NCI-H1417 (cell line): ENCODE data around the gene ARHGEF39.
A peak's percentile ranks its signal among the peaks of the same experiment; 100 is the strongest.
"Not testable (repeated sequence)": the region's sequence is repeated elsewhere in the genome, so short reads cannot be mapped to it uniquely, and the experiment has no call there.

ENCODE experiments used
- DNase-seq, 3 experiments: peaks; one replicate each; lab custom pipeline; 2025; lab: John Stamatoyannopoulos, UW

Gene ARHGEF39

DNA sequence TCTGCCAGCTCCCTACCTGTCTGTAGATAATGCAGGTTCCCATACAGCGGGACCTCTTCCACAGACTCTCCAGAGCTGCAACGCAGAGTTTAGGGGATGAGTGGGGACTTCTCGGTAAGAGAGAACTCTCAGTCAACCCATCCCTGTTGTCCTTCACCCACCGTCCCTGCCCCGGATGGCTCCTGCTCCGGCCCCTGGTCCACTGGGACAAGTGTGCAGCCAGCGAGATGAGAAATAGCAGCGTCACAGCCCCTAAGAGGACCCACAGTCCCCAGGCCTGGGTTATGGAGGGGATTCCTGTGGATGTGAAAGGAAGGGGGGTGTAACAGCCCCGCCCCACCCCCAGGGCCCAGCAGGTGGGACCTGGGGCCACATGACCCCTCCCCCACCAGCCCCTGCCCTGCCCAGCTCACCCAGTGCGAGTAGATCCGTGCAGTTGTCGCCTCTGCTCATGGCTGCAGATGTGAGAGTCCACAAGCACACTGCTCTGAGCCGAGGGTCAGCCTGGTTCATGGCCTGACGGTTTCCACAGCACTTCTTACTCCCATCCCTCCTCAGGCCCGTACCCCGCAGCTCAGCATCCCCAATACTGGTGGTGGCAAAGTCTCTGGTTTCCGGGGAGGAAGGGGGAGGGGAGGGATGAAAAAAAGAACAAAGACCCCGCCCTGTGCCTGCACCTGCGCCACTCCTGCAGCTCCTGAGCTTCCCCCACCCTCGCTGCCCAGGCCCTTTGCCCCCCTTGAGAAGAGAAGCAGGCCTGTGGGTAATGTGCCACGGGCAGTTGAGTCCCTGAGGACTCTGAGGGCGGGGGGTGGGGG is 14.4 kb downstream of the ARHGEF39 start, which contains the start of gene SIT1:
TSS of gene SIT1 (minus strand) at position 591 of the 818 bp plus-strand sequence. CDS start at position 513, 78 bp downstream.
- DNase-seq = peak in 2 of 3 experiments; percentile 7 to 22

DNA sequence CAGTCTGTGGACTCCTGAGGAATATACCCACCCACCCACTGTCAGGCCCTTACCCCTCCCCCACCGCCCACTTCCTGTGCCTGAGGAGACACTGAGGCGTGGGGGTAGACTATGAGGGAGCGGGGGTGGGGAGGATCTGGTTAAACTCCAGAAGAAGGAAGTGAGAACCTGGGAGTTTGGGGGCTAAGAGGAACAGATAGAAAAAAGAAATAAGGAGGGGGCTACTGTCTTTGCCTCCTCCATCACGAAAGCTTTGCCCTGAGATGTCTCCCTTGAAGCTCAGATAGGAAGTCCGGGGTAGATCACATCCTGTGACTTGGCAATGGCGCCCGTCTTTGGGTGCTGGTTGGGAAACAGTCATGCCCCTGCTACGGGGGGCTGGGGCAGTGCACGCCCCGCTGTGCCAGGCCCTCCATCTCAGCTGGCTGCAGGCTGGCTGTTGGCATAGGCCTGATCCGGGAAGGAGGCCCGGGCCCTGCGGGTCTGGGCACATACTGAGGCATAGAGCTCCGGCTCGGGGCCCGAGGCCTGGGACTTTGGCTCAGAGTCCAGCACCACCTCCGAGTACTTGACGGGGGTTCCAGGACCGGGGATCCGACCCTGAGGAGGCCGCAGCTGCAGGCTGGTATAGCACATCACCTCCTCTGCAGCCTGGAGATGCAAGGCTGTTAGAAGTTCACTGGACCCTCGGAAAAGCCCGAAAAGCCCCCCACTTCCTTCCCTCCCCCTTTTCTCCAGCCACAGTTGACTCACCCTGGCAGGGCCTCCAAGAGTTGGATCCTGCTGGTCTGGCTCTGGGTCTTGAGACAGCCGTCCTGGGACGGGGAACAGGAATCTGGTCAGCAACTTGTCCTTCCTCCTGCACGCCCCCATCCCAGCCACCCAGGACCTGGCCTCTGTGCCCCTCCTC is 15.3 kb downstream of the ARHGEF39 start:
- no peak for DNase-seq

DNA sequence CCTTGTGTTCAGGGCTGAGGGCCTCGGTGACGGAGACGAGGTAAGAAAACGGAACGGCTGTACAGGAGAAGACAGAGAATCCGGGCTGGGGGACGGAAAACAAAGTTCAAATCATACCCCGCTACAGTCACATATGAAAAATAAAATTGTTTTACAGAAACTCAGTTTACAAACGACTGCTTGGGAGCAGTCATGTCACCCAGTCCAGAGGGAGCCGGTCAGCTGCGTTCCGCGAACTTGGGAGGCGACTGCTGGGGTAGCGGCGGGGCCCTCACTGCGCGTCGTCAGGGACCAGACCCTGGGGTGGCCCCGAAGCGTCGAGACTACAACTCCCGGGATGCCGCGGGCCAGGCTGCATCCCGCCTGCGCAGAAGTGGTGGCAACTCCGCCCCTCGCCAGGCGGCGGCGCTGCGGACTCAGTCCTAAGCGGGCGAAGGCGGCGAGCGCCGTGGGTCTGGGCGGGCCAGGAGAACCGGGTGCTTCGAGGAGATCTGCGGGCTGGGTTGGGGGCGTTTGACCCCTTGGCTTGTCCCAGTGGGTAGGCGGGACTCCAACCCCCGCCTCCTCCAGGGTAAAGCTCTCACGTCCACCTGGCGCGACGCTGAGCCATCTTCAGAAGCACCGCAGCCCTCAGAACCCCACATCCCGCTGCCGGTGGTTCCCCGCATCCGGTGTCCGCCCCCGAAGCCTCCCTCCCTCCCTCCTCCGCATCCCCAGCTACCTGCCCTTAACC is 18.3 kb downstream of the ARHGEF39 start:
- peak; percentile 82 to 88 (median 86) for DNase-seq

DNA sequence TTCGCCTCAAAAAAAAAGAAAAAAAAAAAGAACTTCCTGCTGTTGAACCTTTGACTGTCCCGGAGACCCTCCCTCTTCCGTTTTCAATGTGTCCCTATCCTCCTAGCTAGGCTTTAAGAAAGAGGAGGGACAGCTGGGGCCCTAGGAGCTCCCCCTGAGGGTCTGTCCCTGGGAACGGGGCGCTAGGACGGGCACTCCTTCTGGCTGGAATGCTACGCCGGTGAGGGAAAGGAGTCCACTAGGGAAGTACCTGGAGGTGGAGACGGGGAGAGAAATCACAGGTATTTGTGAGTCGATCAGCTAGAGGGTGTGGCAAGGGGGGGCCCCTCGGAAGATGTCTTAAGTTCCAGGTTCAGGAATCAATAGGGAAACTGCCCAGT is 18.9 kb downstream of the ARHGEF39 start:
- DNase-seq = peak in 2 of 3 experiments; percentile 69 to 76

DNA sequence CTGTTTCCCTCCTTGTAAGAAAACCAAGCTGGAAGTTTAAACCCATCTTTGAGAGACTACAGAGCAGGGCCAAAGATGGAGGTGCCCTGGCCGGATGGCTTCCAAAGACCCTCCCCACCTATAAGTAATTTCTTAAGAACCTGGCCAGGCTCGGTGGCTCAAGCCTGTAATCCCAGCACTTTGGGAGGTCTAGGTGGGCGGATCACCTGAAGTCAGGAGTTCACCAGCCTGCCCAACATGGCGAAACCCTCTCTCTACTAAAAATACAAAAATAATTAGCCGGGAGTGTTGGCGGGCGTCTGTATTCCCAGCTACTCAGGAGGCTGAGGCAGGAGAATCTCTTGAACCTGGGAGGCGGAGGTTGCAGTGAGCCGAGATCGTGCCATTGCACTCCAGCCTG is 19.3 kb downstream of the ARHGEF39 start:
- DNase-seq = not testable (repeated sequence)

DNA sequence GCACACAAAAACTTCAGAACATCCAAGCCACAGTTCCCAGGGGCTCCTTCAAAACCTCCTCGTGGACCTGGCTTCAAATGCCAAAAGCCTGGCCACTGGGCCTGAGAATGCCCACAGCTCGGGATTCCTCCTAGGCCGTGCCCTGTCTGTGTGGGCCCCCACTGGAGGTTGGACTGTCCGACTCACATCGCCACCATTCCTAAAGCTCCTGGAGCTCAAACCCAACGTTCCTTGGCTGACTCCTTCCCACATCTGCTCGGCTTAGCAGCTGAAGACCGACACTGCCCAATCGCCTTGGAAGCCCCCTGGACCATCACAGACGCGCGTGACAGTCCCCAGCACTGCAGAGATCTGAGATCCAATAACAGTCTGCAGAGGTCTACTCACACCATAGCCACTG is 21.9 kb downstream of the ARHGEF39 start:
- DNase-seq = no peak

DNA sequence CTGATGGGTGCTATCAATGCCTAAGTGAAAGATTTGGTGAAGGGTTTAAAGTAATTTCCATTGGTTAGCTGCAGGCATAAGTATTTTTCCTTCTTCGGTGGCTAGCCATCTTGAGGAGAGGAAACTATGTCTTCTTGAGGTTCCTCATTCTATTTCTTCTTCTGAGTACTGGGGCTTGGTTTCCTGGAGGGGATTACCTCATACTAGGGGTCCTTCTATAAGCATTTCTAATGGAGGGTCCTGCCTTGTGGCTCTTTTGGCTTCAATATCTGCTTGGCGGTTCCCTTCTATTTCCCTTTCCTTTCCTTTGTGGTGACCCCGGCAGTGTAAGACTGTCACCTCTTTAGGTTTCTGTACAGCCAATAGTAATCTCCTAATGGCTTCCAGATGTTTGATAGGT is 23.5 kb downstream of the ARHGEF39 start:
- not testable (repeated sequence) for DNase-seq

DNA sequence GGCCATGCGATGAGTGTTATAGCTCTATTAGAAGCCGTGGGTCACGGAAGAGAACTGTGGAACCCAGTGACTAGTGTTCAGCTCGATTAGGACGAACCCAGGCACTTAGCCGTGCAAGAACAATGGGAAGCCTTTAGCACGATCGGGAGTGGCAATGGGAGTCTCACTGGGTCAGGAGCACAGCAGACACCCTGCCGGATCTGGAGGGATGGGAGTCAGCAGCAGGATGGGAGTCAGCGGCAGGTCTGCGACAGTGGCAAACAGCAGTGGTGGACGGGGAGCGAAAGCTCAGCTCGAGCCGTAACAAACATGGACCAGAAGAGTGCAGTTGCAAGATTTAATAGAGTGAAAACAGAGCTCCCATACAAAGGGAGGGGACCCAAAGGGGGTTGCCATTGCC is 24.6 kb downstream of the ARHGEF39 start:
- DNase-seq = not testable (repeated sequence)

DNA sequence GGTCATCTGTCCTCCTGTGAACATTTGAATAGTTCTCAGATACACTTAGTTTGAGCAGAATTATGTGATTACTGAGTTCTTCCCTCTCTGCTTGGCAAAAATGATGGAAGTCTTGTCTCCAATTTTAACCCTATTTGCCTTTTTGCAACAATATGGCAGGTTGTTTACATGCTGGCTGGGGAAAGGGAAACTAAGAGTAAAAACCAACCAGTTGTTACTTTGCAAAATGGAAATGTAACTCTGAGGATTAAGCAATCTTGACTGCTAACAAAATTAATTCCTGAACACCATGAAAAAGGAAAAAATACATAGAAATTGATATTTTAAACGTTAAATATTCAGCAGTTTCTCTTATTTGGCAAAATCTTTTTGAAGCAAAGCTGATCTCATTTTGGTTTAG is 25.4 kb downstream of the ARHGEF39 start:
- no peak for DNase-seq

DNA sequence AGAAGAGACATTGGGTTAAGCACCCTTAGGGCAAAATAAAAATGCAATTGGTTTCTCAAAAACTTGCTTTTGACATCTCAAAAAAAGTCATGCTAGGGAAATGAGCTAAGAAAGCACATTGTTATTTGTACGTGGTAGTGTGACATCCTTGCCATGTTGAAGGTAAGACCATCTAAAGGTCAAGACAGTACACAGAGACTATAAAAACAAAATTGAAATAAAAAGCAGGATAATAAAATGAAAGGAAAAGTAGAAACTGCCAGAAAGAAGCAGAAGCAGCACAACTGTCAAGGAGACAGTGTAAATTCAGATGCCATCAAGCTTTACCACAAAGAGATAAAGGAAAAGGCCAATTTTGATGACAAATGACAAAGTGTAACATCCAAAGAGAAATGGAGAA is 25.8 kb downstream of the ARHGEF39 start:
- not testable (repeated sequence) for DNase-seq

DNA sequence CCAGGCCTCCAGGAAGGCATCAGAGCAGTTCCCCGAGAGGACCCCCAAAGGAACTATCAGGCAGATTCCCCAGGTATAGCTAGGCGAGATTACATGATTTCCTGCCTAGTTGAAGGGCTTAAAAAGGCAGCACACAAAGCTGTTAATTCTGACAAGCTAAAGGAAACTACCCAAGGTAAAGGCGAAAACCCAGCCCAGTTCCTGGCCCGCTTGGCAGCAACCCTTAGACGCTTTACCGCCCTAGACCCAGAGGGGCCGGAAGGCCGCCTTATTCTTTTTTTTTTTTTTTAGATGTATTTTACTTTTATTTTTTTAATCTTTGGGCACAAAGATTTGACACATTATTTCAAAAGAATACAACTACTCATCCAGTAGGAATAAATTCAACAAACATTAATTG is 26.2 kb downstream of the ARHGEF39 start:
- DNase-seq = not testable (repeated sequence)

DNA sequence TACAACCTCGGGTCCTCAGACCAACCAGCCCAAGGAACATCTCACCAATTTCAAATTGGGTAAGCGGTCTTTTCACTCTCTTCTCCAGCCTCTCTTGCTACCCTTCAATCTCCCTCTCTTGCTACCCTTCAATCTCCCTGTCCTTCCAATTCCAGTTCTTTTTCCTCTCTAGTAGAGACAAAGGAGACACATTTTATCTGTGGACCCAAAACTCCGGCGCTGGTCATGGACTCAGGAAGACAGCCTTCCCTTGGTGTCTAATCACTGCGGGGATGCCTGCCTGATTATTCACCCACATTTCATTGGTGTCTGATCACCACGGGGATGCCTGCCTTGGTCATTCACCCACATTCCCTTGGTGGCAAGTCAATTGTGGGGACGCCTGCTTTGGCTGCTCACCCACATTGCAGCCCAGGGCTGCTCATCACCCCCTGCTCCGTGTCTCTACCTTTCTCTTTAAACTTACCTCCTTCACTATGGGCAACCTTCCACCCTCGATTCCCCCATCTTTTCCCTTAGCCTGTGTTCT is 27.5 kb downstream of the ARHGEF39 start:
- not testable (repeated sequence) for DNase-seq

DNA sequence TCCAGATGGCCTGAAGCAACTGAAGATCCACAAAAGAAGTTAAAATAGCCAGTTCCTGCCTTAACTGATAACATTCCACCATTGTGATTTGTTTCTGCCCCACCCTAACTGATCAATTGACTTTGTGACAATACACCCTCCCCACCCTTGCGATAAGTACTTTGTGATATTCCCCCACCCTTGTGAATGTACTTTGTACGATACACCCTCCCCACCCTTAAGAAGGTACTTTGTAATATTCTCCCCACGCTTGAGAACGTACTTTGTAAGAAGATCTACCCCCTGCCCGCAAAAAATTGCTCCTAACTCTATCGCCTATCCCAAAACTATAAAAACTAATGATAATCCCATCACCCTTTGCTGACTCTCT is 28.1 kb downstream of the ARHGEF39 start:
- not testable (repeated sequence) for DNase-seq

DNA sequence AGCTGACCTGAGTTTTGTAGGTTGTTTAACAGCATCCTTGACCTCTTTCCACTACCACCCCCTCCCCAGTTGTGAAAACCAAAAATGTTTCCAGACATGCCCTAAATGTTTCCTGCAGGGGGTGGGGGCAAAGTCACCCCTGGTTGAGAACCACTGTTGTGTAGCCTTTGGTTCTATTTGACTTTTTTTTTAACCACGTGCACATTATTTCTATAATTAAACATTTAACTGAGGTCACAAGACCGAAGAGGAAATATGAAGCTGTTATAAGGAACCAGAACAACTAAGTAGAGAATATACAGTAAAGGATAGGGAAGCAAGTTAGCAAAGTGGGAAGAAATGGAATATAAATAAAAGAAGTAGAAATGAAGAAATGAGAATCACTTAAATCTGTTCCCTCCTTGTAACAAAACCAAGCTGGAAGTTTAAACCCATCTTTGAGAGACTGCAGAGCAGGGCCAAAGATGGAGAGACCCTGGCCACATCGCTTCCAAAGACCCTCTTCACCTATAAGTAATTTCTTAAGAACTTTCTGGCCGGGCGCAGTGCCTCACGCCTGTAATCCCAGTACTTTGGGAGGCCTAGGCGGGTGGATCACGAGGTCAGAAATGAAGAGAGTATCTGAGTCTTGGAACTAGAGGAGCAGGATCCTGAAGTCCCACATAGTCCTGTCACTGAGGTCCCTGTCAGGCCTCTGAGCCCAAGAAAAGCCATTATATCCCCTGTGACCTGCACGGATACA is 28.7 kb downstream of the ARHGEF39 start:
- no peak for DNase-seq

DNA sequence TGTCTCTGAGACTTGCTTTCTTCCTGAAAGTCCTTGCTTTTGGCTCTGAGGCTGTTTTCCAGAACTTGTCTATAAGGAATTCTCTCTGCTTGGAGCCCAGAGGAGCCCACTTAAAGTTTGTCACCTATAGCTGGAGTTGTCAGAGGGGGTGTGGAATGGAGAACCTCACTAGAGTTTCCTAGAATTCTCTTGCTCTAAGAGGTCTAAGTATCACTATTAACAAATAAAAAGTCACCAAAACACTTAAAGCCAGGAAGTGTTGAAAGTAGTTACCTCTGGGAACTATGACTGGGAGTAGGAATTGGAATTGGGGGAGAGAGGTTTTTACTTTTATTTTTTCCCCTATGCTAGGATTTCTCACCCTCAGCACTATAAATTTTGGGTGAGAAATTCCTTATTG is 29.3 kb downstream of the ARHGEF39 start:
- DNase-seq = no peak

DNA sequence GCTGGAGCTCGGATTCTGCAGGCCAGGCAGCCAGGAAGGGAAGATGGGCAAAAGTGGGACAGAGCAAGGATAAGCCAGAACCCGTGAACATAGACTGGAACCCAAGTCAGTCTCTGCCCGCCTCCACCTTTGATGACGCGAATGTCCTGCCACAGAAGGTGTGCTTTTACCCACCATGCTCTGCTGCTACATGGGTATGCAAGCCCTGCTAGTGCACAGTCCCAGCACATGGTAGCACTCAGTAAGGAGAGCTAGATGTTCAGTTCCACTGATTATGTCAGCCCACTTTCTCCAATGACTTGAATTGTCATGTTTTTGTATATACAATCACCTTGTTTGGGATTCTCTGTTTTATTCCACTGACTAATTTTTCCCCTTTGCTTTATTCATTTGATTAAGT is 35.4 kb downstream of the ARHGEF39 start:
- no peak for DNase-seq

DNA sequence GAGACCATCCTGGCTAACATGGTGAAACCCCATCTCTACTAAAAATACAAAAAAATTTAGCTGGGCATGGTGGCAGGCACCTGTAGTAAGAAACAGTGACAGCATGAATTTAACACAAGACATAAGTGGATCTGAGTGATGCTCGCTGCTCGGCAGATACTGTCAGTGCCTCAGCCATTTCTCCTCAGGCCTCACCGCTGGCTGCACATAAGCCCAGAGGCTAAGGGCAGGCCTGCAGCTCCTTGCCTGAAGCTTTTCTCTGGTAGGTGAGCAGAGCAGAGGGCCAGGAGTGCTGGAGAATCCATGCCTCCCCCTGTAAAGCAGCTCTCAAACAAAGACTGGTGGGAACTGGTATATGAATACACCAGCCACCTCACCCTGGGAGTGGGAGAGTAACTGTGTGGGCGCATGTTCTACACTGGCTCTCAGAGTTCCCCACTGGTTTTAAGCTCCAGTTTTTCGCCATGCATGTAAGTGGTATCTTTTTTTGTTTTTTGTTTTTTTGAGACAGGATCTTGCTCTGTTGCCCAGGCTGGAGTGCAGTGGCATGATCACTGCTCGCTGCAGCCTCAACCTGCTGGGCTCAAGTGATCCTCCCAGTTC is 36.5 kb downstream of the ARHGEF39 start:
- DNase-seq = no peak

DNA sequence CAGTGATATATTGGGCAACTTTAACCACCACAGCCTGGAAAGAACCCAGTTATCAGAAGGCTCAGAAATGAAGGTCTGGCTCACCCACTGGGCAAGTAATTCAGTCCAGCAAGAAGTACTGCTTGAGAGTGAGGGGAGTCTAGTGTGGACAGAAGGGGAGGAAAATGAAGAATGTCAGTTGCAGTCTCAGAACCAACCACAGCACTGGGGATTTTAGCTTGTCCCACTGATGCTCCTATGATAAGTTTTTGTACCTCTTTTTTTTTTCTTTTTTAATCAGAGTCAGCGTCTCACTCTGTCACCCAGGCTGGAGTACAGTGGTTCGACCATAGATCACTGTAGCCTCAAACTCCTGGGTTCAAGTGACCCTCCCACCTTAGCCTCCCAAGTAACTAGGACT is 37.4 kb downstream of the ARHGEF39 start:
- DNase-seq = no peak

DNA sequence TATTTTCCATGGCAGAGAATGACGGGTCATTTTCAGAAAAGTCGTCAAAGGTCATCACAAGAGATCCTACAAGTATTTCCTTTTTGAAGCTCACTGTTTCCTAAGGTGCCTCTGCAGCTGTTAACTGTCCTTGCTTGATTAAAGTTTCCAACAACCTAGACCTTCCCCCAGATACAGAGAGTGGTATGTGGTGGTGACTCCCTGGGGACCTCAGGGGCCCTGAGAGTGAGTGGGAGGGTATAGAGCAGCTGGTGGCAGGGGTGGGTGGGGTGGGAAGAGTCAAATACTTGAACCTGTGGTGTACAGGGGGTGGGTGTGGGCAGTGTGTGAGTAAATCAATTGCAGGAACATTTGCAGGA is 45.2 kb downstream of the ARHGEF39 start:
- DNase-seq = no peak

DNA sequence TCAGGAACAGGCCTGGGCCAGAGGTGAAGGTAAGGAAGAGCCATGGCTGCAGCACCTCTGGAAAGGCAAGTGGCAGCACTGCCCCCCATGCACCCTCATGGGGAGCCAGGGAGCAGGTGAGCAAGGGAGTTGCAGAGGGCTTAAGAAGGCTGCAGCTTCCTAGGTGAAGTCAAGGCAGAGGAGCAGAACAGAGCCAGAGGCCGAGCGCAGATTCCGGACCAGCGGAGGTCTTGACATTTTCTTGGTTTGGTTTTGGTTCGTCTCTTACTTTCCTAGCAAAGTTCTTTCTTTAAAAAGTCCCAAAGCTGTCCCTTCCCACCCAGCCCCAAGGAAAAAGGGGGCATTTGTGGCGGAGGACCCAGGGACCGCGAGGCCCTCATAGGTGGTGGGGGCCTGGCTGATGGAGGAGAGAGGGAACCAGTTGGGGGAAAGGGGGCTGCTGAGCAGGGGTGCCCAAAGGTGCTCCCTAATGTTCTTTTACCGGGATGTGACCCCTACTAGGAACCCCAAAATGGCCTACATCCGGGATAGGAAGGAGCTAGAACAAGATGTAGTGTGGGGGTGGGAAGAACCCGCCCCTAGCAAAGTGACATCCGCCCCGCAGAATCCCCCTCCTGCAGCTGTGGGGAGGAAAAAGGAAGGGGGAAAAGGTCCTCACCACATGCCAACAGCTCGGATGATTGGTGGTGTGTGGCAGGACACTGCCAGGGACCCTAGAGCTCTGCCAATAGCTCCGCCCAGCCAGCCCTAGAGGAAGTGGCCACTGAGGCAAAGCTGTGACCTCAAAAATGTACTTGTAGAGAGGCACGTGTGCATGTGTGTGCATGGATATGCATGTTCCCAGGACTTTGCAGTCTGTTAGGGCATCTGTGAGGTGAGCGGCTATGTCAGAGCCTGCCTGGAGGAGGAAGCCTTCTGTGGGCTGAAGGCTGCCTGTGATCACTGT is 45.9 kb downstream of the ARHGEF39 start:
- no peak for DNase-seq
